Suppressor macrophage (primary cell): ENCODE measurements around the gene GATB.
"Not testable (repeated sequence)": the region's sequence is repeated elsewhere in the genome, so short reads cannot be mapped to it uniquely, and the experiment has no call there.

Experiments used
- DNase-seq, 4 experiments: peaks; one replicate each; pipeline ENCODE4 v3.0.0-alpha.2; 2020 to 2022

Gene GATB

GRCh38 chr4:151785484-151786157, 24.8 kb upstream of the GATB start:
- DNase-seq, result no peak

DNA sequence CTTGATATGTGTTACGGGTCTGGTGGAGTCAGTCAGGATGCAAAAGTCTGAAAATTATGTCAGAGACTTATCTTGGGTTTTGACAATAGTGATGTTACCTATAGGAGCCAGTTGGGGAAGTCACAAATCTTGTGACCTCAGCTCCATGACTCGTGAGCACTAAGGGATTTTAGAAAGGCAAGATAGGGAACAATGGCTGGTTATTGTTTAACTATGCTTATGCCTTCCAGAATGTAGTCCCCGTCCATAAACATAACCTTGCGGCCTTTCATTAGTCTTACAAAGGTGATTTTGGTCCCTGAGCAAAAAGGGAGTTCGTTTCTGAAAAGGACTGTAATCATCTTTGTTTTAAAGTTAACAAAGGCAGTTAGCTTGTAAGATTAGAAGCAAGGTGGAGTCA, 23.9 kb upstream of the GATB start:
- peak in 2 of 4 experiments; percentile 2 for DNase-seq

DNA sequence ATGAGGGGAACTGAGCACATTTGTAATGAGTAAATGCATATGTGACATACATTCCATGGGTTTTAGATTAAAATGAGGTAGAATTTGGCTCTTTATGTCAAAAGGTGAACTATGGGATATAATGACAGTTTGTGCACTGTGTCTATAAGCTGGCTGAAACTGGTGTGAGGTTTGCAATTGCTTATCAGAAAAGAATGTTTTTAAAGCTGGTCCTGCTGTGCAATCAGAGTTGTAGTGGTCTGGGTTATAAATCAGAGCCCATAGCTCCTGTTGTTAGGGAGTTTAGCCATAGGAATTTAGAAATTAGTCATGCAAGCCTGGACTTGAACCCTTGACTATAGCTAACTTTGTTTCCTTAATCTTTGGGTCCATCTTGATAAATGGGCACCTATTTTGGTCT, 23.1 kb upstream of the GATB start:
- no peak for DNase-seq

DNA sequence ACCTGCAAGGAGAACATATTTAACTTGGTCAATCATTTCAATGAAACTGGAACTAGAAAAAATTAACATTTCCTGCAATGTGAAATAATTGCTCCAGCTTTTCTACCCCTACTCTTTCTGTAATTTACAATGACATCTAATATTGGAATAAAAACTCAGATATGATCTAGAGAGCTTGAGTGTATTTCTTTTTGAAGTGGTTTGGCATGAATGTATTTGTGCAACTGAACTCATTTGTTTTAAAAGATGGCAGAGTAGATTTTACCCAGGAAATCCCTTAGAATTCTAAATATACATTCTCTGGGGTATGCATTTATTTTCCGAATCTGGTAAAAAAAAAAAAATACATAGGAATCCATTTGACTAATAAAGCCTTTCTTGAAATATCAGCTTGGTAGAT, 21.5 kb upstream of the GATB start:
- no peak for DNase-seq

GRCh38 chr4:151781026-151781425, 20.2 kb upstream of the GATB start:
- no peak for DNase-seq

- no peak for DNase-seq
These were observed 16.7 kb upstream of the GATB start for GRCh38 chr4:151777471-151777870.

- no peak for DNase-seq
These were observed 13.5 kb upstream of the GATB start for GRCh38 chr4:151774324-151774723.

DNA sequence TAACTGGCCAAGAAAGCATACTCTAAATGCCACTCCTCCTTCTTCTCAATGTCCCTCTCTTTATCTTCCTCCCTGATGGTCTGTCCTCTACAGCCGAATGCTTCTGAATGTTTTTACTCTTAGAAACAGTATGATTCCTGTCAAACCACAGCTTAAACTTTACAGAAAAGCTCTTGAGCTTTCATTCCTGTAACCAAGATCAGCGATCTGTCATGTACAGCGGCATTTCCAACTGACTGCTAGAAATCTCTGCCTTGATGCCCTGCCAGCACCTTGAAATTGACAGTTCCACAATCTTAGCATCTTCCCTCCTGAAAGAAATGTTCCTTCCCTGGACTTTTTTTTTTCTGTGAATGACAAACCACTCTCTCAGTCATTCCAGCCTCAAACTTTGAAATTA, 11.5 kb upstream of the GATB start:
- DNase-seq, result no peak

GRCh38 chr4:151771664-151772063, 10.9 kb upstream of the GATB start:
- no peak for DNase-seq

DNA sequence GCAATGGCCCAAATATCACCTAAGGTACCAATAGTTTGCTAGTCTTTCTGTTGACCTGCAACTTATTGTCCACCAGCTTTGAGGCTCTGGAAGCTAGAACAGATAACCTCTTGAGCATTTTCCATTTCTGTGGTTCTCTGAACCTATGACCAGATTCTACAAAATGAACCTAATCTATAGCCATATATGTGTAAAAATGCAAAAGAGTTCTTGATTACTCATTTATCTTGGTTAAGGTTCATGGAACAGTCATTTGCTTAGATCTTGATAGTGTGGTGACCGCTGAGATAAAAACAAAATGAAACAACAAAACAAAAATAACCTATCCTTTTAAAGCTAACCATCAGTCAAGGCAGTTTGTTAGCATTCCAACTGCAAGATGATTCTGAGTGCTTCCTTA, 9.3 kb upstream of the GATB start:
- DNase-seq, result no peak

GRCh38 chr4:151768835-151769234, 8.0 kb upstream of the GATB start:
- no peak for DNase-seq

DNA sequence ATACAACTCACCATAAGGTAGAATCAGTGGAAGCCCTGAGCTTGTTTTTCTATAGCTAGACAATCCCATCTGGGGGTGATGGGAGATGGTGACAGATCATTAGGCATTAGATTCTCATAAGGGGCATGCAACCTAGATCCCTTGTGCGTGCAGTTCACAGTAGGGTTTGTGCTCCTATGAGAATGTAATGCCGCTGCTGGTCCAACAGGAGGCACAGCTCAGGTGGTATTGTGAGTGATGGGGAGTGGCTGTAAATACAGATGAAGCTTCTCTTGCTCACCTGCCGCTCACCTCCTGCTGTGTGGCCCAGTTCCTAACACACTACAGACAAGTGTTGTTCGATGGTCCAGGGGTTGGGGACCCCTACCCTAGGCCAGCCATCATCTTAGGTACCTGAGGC, 5.9 kb upstream of the GATB start:
- DNase-seq, result no peak

DNA sequence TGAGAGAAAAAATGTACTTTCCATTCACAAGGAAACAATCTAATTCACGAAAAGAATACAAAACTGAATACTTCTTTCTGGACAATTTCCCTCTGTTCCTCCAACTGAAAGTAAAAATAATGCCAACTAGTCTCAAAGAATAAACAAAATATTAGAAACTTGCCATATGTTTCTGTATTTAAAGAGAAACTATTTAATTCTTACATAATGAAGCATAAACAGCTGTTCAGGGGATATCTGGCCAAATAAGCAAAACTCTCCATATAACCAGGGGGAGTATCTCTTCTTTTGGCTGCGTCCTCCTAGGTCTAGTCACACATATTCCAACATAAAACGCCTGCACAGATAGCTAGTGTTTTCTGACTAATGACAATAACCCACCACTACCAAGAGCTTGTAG, 805 bp downstream of the GATB start:
- no peak for DNase-seq

DNA sequence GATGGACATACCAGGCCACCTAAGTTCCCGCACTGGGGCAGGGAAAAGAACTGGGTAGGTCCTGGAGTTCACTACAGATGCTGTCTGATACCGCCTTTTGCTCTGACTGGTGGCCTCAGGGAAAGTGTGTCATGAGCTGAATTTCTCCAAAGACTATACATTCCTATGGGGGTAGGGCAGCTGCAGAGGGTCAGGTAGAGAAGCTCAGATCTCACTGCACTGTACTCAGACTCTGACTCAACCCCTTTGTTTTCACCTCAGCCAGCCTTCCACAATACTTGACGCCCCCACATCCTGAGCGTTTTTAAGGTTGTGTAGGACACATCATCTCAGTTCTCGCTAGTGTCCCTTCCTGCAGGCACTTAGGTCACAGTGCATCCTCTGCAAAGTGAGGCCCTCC, 7.8 kb downstream of the GATB start:
- DNase-seq, result no peak

DNA sequence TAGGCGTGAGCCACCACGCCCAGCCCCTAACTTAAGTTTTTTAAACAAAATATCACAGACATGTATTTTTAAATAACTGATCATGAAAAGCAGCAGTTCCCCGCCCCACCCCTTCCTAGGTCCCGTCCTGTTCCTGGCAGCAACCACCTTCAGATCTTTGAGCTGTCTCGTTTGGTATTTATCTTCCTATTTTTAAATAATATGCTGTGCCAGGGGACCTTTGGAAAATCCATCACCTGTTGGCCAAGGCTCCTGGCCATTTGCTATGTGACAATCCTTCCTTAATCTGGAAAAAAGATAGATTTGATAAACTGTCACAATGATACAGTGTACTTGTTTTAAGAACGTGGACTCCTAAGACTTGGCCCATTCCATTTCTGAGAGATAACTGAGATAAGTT, 10.7 kb downstream of the GATB start:
- DNase-seq, result no peak

- no peak for DNase-seq
These were observed 15.2 kb downstream of the GATB start for GRCh38 chr4:151745481-151746231.

DNA sequence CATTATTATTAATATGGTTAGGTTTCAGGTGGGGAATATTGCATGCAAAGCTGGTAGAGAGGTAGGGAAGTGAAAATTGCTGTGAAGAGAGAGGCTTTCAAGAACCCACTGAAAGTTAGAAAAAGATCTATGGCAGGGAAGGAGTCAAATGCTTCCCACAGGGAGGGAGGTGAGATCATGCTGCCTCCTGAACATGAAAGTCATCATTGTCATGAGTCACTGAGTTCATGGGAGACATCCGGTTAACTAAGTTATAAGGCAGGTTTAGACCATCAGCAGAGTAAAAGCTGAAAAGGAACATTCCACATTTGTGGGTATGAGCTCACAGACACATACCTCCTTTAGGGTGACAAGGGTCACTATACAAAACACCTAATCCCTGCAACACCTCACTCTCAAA, 16.2 kb downstream of the GATB start:
- DNase-seq, result peak; percentile 41 to 78 (median 65)

- DNase-seq, result no peak
These were observed 16.9 kb downstream of the GATB start for GRCh38 chr4:151743894-151744293.

DNA sequence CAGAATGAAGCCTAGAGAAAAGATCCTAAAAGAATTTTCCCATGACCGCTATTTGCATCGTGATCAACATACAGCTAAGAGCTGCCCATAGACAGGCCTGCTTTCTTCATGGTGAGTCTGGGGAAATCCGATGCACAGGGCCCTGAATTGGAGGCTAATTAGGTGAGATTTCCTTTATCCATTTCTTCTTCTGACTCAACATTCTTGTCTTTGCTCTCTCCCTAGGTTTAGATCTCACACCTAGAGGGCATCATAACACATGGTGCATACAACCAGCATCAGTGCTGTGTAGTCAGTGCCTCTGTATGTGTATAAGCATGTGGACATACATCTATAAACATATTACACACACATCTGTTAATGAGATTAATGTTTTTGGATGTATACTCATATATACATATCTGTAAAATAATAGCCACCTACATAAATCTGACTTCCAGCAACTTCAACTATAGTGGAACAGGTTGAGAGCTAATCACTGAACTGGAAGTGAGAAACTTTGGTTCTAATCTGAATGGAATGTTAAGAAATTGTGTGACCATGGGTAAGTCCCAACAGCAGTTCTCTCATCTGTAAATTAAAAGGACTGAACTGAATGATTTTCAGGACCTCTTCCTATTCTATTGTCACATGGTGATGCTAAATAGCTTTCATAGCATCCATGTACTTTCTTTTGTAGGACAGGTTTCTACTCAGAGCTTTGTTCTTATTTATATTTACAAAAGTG, 17.5 kb downstream of the GATB start:
- DNase-seq, result no peak

DNA sequence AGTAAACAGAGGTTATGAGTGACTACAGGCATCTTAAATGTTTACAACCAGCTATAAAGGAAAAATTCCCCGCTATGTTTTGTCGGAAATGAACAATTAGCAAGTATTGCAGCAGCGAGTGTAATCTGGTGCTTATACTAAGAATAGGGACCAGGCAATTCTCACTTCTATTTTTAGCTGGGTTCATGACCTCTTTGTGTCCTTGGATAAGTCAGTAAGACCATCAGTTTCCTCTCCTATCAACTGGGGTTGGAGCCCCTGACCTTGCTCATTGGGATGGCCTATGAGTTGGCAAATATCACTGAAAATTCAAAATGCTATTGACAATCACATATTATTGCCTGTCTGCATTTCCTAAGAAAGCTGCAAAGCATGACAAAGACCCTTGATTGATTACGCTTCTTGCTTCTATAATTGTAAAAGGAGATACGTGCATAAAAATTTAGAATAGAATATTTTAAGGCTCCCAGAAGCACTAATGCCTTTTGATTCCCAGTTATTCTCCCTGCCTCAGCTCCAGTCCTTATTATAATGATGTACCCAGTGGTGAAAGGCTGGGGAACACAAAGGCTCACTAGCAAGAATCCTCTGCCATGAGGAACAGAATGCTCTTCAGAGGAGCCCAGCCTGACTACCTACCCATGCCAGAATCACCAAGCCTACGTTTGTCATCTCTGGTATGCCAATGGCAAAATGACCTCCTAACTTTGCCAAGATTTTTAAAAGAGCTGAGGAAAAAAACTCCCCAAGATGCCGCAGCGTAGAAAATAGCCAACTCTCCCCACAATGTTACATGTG, 21.9 kb downstream of the GATB start:
- no peak for DNase-seq

GRCh38 chr4:151736852-151737251, 24.0 kb downstream of the GATB start:
- DNase-seq, result not testable (repeated sequence)

GRCh38 chr4:151736361-151736760, 24.4 kb downstream of the GATB start:
- no peak for DNase-seq

DNA sequence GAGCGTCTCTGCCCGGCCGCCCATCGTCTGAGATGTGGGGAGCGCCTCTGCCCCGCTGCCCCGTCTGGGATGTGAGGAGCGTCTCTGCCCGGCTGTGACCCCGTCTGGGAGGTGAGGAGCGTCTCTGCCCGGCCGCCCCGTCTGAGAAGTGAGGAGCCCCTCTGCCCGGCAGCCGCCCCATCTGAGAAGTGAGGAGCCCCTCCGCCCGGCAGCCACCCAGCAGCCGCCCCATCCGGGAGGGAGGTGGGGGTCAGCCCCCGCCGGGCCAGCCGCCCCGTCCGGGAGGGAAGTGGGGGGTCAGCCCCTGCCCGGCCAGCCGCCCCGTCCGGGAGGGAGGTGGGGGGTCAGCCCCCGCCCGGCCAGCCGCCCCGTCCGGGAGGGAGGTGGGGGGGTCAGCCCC, 29.1 kb downstream of the GATB start:
- DNase-seq, result not testable (repeated sequence)
